Measurements from ENCODE around the gene FAM13A.

FAM13A gene

DNA sequence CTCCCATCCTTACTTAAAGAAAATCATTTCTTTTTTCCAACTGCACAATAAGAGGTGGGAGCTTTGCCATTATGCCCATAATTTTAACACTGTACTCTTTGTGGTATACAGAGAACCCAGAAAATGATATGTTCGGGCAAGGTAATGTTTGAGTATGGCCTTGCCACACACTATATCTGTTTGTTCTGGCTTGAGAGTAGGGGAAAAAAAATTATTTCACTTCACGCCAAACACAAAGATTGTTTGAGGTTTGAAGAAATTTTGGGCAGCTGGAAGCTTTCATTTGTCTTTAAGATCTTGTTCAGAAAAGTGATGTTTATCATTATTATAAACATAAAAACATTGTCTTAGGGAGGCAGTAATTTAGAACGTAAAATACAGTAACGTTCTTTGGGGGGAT is 244.0 kb downstream of the FAM13A start:
- Histone ChIP-seq H3K27me3 (ENCODE audit: insufficient read depth, low read length) (no peaks in the 10 kb centered on the region), H3K79me2 (ENCODE audit: control insufficient read depth, insufficient read depth, low read length, unreplicated experiment) (peaks cover 16% of the 10 kb centered on the region), H3K4me1 (ENCODE audit: control insufficient read depth, insufficient read depth, low read length, unreplicated experiment) (peaks cover 20% of the 10 kb centered on the region), H3K4me3 (ENCODE audit: low read depth, low read length) (no peak overlapping the region), H3K27ac (ENCODE audit: low read depth, low read length) (no peak overlapping the region), H3K36me3 (ENCODE audit: insufficient read depth, low read length) (no peaks in the 10 kb centered on the region), H2AFZ (ENCODE audit: low read length, unreplicated experiment) (no peak overlapping the region)

DNA sequence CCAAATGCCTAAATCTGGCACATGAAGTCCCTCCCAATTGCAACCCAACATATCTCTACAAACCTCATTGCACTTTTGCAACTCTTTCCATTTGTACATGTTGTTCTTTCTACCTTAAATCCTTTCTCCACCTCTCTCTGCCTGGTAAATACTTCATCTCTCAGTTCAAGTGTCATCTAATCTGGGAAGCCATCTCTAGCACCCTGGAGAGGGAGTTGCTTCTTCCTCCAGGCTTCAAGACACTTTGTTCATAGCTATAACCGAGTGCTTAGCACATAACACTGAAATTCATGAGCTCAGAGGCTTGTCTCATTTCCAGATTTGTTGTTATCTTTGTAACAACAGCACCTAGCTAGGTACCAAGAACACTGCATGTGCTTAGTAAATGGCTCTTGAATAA is 244.6 kb downstream of the FAM13A start:
- no peak overlapping the region for H3K4me3 ChIP-seq (ENCODE audit: low read depth, low read length)
- H3K4me1 ChIP-seq (ENCODE audit: control insufficient read depth, insufficient read depth, low read length, unreplicated experiment) = peaks cover 25% of the 10 kb centered on the region
- H2AFZ ChIP-seq (ENCODE audit: low read length, unreplicated experiment) = no peak overlapping the region
- H3K27me3 ChIP-seq (ENCODE audit: insufficient read depth, low read length) = no peaks in the 10 kb centered on the region
- no peaks in the 10 kb centered on the region for H3K36me3 ChIP-seq (ENCODE audit: insufficient read depth, low read length)
- peaks cover 12% of the 10 kb centered on the region for H3K79me2 ChIP-seq (ENCODE audit: control insufficient read depth, insufficient read depth, low read length, unreplicated experiment)
- no peak overlapping the region for H3K27ac ChIP-seq (ENCODE audit: low read depth, low read length)

DNA sequence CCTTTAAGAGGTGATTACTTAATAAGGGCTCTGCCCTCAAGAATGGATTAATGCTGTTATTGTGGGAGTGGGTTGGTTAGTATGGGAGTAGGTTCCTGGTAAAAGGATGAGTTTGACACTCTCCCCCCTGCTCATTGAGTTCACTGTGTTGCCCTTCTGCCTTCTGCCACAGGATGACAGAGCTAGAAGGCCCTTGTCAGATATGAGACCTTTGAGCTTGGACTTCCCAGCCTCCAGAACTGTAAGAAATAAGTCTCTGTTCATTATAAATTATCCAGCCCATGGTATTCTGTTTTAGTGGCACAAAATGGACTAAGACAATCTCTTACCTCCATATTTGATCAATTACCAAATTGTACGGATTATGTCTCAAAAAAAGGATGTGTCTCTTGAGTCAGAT is 245.1 kb downstream of the FAM13A start:
- H3K27ac ChIP-seq (ENCODE audit: low read depth, low read length) = no peak overlapping the region
- H3K36me3 ChIP-seq (ENCODE audit: insufficient read depth, low read length) = no peaks in the 10 kb centered on the region
- no peak overlapping the region for H2AFZ ChIP-seq (ENCODE audit: low read length, unreplicated experiment)
- no peak overlapping the region for H3K4me3 ChIP-seq (ENCODE audit: low read depth, low read length)
- peaks cover 10% of the 10 kb centered on the region for H3K79me2 ChIP-seq (ENCODE audit: control insufficient read depth, insufficient read depth, low read length, unreplicated experiment)
- peaks cover 27% of the 10 kb centered on the region for H3K4me1 ChIP-seq (ENCODE audit: control insufficient read depth, insufficient read depth, low read length, unreplicated experiment)
- no peaks in the 10 kb centered on the region for H3K27me3 ChIP-seq (ENCODE audit: insufficient read depth, low read length)

DNA sequence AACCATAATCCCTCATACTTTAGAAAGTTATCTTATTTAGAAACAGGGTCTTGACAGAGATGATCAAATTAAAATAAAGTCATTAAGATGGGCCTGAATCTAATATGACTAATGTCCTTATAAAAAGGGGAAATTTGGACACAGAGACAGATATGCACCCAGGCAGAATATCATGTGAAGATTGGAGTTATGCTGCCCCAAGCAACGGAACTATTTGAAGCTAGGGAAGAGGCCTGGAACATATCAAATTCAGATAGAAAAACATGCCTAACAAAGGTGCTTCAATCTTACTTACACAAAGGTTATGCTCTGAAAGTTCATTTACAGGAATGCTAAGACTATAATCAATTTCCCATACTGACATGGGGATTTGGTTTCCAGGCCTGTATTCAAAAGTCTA is 246.7 kb downstream of the FAM13A start:
- Histone ChIP-seq H3K4me3 (ENCODE audit: low read depth, low read length) (no peak overlapping the region), H3K27ac (ENCODE audit: low read depth, low read length) (no peak overlapping the region), H3K27me3 (ENCODE audit: insufficient read depth, low read length) (no peaks in the 10 kb centered on the region), H3K4me1 (ENCODE audit: control insufficient read depth, insufficient read depth, low read length, unreplicated experiment) (peaks cover 27% of the 10 kb centered on the region), H2AFZ (ENCODE audit: low read length, unreplicated experiment) (peak overlapping the region; percentile 41), H3K79me2 (ENCODE audit: control insufficient read depth, insufficient read depth, low read length, unreplicated experiment) (peaks cover 8% of the 10 kb centered on the region), H3K36me3 (ENCODE audit: insufficient read depth, low read length) (no peaks in the 10 kb centered on the region)

DNA sequence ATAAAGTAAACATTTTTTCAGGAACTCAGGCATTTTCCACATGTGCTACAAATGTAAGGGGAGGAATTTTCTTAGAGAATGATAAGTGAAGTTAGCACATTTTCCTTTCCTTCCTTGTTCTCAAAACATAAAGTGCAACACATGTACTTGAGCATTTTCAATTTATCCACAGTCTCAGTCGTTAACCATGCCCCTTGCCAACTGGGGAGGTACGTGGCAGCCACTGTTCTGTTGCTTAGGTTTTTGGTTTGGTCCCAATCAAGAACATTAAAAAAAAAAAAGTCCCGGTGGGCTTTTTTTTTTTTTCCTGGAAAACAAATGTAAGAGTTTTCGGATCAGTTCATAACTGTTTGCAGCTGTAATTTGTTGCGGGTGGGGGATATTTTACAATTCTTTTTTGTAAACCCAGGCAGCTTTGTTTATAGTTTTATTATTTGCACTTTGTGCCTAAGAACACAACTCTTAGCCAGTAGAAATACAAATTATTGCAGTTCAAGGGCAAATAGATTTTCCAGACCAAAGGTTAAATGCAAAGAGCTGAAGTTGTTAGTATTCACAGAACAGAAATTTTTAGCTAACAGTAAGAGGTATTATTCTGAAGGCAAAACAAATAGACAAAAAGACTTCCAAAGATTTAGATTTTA is 247.3 kb downstream of the FAM13A start:
- Histone ChIP-seq H3K4me3 (ENCODE audit: low read depth, low read length) (peak overlapping the region; percentile 61), H3K27ac (ENCODE audit: low read depth, low read length) (peak overlapping the region; percentile 0; the same call in 1 of the 2 replicates), H3K79me2 (ENCODE audit: control insufficient read depth, insufficient read depth, low read length, unreplicated experiment) (peaks cover 8% of the 10 kb centered on the region), H3K4me1 (ENCODE audit: control insufficient read depth, insufficient read depth, low read length, unreplicated experiment) (peaks cover 27% of the 10 kb centered on the region), H3K36me3 (ENCODE audit: insufficient read depth, low read length) (no peaks in the 10 kb centered on the region), H2AFZ (ENCODE audit: low read length, unreplicated experiment) (peak overlapping the region; percentile 41), H3K27me3 (ENCODE audit: insufficient read depth, low read length) (no peaks in the 10 kb centered on the region)

DNA sequence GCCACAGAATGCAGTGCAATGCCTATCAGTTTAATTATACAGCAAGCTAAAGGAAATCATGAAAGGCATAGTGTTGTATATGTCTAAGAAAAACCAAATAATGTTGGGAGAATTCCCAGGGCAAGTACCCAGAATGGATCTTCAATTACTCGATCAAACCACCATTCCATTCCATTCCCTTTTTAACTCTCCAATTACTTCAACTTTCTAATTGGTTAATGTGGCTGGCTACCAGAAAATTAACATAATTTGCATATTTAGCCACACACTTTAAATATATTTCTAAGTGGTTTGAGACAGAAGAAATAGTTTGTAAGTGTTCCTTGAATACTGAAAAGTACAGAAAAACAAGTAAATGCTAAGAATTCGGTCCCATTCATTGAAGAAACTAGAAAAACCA is 247.9 kb downstream of the FAM13A start:
- Histone ChIP-seq H3K4me3 (ENCODE audit: low read depth, low read length) (peak overlapping the region; percentile 61), H3K36me3 (ENCODE audit: insufficient read depth, low read length) (no peaks in the 10 kb centered on the region), H3K27me3 (ENCODE audit: insufficient read depth, low read length) (no peaks in the 10 kb centered on the region), H3K27ac (ENCODE audit: low read depth, low read length) (no peak overlapping the region; the same call in 1 of the 2 replicates), H3K79me2 (ENCODE audit: control insufficient read depth, insufficient read depth, low read length, unreplicated experiment) (peaks cover 8% of the 10 kb centered on the region), H2AFZ (ENCODE audit: low read length, unreplicated experiment) (peak overlapping the region; percentile 41), H3K4me1 (ENCODE audit: control insufficient read depth, insufficient read depth, low read length, unreplicated experiment) (peaks cover 33% of the 10 kb centered on the region)

DNA sequence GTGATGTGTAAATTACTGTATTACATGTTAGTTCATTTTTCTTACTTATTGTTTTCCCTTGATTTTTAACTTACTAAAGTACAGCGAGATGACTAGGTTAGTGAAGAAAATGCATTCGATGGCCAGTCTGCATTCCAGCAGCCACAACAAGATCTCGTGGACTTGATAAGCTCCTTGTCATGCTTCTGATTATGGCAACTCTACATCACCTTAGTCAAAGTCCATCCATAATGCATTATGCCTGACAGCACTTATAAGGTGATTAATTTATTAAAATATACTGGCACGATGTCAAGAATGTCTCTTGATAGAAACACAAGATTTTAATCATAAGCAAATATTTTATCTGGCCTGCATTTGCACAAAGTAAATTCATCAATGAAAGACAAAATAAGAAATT is 249.5 kb downstream of the FAM13A start:
- Histone ChIP-seq H3K4me3 (ENCODE audit: low read depth, low read length) (no peak overlapping the region), H3K4me1 (ENCODE audit: control insufficient read depth, insufficient read depth, low read length, unreplicated experiment) (peaks cover 41% of the 10 kb centered on the region), H2AFZ (ENCODE audit: low read length, unreplicated experiment) (no peak overlapping the region), H3K36me3 (ENCODE audit: insufficient read depth, low read length) (no peaks in the 10 kb centered on the region), H3K27me3 (ENCODE audit: insufficient read depth, low read length) (no peaks in the 10 kb centered on the region), H3K27ac (ENCODE audit: low read depth, low read length) (no peak overlapping the region), H3K79me2 (ENCODE audit: control insufficient read depth, insufficient read depth, low read length, unreplicated experiment) (peaks cover 8% of the 10 kb centered on the region)

DNA sequence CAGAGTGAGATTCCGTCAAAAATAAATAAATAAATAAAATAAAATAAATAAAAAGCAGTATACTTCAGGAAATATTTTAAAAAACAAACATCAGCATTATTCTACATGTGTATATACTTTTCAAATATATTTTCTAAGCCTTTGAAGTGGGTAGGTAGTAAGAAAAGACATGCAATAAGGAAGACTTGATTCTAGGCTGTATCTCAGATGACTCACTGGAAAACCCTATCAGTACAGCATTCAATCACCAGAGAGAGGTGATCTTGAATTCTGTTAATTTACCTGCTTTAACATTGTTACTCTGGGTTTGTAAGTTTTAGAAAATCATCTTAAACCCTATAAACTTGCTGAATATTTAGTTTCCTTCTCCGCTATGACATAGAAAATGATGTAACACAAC is 252.8 kb downstream of the FAM13A start:
- Histone ChIP-seq H3K27me3 (ENCODE audit: insufficient read depth, low read length) (no peaks in the 10 kb centered on the region), H3K79me2 (ENCODE audit: control insufficient read depth, insufficient read depth, low read length, unreplicated experiment) (peaks cover 4% of the 10 kb centered on the region), H3K4me1 (ENCODE audit: control insufficient read depth, insufficient read depth, low read length, unreplicated experiment) (peaks cover 34% of the 10 kb centered on the region), H3K36me3 (ENCODE audit: insufficient read depth, low read length) (no peaks in the 10 kb centered on the region), H2AFZ (ENCODE audit: low read length, unreplicated experiment) (no peak overlapping the region), H3K27ac (ENCODE audit: low read depth, low read length) (peak overlapping the region; percentile 68), H3K4me3 (ENCODE audit: low read depth, low read length) (no peak overlapping the region)

DNA sequence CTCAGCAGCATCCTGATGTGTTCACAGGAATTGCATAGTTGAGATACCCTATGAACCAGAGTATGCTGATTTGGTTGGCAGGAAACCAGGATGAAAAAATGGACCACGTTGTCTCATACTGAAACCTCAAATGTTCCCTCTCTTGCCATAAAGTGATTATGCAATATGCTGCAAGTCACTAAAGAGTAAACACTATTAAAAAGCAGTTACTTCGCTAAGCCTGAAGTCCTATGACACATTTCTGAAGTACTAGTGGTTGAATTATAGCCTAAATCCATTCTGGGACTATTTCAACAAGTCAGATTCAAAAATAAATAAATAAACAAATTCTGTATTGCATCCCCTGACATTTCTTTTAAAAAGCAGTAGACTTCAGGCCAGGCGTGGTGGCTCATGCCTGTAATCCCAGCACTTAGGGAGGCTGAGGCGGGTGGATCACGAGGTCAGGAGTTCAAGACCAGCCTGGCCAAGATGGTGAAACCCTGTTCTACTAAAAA is 253.3 kb downstream of the FAM13A start:
- no peaks in the 10 kb centered on the region for H3K36me3 ChIP-seq (ENCODE audit: insufficient read depth, low read length)
- H3K79me2 ChIP-seq (ENCODE audit: control insufficient read depth, insufficient read depth, low read length, unreplicated experiment) = peaks cover 4% of the 10 kb centered on the region
- H2AFZ ChIP-seq (ENCODE audit: low read length, unreplicated experiment) = no peak overlapping the region
- no peaks in the 10 kb centered on the region for H3K27me3 ChIP-seq (ENCODE audit: insufficient read depth, low read length)
- H3K27ac ChIP-seq (ENCODE audit: low read depth, low read length) = peak overlapping the region; percentile 68
- H3K4me3 ChIP-seq (ENCODE audit: low read depth, low read length) = no peak overlapping the region
- H3K4me1 ChIP-seq (ENCODE audit: control insufficient read depth, insufficient read depth, low read length, unreplicated experiment) = peaks cover 28% of the 10 kb centered on the region

DNA sequence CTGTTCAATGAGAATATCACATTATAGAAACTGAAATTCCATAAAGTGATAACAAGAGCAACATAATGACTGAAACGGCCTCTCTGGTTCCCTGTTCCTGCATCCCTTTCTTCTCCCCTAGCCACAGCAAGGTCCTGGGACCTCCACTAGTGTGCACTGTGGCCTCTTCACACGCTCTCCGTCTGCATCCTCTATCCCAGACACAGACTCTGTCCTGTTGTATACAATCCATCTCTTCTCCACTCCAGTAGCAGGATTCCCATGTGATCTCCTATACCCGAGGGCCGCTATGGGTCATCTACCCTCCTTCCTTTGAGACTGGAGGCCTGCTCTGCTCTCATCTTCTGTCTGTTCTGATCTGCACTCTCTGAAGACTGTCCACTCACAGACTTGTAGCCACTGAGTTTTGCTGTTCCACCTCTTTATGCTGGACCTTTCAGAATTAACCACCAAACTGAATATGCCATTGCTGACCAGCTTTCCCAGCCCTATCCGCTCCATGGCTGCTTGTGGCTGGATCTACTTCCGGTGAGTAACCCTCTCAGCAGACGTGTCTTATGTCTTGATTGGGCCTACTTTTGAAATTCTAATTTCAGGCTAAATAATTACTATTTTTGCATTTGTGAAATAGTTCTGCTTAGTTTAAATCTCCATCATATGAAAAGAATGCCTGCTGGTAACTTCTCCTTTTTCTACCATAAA is 254.2 kb downstream of the FAM13A start:
- H3K36me3 ChIP-seq (ENCODE audit: insufficient read depth, low read length) = peaks cover 3% of the 10 kb centered on the region; the same call in 1 of the 2 replicates
- H3K79me2 ChIP-seq (ENCODE audit: control insufficient read depth, insufficient read depth, low read length, unreplicated experiment) = peaks cover 4% of the 10 kb centered on the region
- H3K4me3 ChIP-seq (ENCODE audit: low read depth, low read length) = no peak overlapping the region
- H2AFZ ChIP-seq (ENCODE audit: low read length, unreplicated experiment) = no peak overlapping the region
- H3K4me1 ChIP-seq (ENCODE audit: control insufficient read depth, insufficient read depth, low read length, unreplicated experiment) = peaks cover 20% of the 10 kb centered on the region
- peak overlapping the region; percentile 68 for H3K27ac ChIP-seq (ENCODE audit: low read depth, low read length)
- no peaks in the 10 kb centered on the region for H3K27me3 ChIP-seq (ENCODE audit: insufficient read depth, low read length)

DNA sequence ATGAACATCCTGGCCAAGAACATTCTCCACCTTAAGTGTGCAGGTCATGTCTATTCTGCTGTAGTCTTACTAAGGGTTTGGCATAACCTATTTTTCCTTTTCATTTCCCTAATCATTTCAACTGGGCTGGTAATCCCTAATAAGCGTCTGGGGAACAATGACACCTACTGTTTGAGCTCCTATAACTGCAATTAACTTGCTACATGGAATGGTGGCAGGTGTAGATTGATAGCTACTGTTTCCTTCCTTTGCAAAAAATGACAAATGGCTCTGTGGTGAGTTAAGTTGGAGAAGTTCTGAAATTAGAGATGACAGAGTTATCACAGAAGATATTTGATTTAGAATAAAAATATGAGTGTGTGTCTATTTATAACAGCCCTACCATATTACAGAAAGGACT is 254.8 kb downstream of the FAM13A start:
- no peak overlapping the region for H3K4me3 ChIP-seq (ENCODE audit: low read depth, low read length)
- no peaks in the 10 kb centered on the region for H3K27me3 ChIP-seq (ENCODE audit: insufficient read depth, low read length)
- no peak overlapping the region for H2AFZ ChIP-seq (ENCODE audit: low read length, unreplicated experiment)
- H3K36me3 ChIP-seq (ENCODE audit: insufficient read depth, low read length) = peaks cover 3% of the 10 kb centered on the region; the same call in 1 of the 2 replicates
- no peak overlapping the region for H3K27ac ChIP-seq (ENCODE audit: low read depth, low read length)
- H3K79me2 ChIP-seq (ENCODE audit: control insufficient read depth, insufficient read depth, low read length, unreplicated experiment) = peaks cover 4% of the 10 kb centered on the region
- peaks cover 15% of the 10 kb centered on the region for H3K4me1 ChIP-seq (ENCODE audit: control insufficient read depth, insufficient read depth, low read length, unreplicated experiment)

Data from ACC112 (cell line).